HG02970 (cell line): ENCODE results near the gene EXOC6B.

Experiments
- ATAC-seq: cut with Tn5 transposase; IDR thresholded peaks from one replicate; pipeline ENCODE4 v1.9.1; 2021; ENCODE audit warnings: mild to moderate bottlenecking, moderate library complexity, moderate number of reproducible peaks; ENCODE audit not compliant: unreplicated experiment, low FRiP score

EXOC6B gene

DNA sequence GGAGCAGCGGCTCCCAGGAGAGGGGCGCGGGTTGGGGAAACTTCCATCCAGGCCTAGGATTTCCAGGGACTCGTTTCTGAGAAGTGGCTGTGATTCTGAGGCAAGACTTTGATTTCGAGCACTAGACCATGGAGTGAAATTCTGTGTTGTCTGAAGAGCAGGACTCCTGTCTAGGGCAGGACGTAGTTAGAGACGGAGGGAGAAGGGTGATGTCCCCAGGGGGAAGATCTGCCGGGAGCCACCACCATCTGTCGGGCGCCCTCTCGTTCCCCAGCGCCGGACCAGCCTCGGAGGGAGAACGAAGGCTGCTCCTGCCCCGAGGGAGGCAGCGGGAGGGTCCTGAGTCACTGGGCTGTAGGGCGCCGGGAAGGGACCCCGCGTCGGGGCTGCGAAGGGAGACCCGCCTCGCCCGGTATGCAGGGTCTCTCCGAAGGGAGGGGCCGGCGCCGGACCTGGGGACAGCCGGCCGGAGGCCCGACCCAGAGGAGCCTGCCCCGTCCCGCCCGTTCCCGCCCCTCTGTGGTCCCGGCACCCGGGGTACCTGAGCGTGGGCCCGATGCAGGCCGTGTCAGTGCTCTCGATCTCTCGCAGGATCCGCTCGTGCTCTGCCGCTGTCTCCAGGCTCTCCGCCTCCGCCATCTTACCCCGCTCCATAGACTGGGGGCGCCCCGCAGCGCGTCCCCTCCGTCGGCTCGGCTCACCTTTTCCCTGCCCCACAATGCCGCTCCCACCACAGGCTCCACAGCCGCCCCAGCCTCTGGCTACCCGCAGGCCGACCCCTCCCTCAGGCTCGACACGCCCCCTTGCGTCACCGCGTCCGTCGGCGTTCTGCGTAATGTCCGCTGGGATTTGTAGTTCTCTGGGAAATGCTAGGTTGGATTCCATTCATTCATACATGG, at the start of gene EXOC6B:
Gene EXOC6B, minus strand, starts transcription at position 777 of the 899 bp plus-strand sequence.
- ATAC-seq, result peak; percentile 86

DNA sequence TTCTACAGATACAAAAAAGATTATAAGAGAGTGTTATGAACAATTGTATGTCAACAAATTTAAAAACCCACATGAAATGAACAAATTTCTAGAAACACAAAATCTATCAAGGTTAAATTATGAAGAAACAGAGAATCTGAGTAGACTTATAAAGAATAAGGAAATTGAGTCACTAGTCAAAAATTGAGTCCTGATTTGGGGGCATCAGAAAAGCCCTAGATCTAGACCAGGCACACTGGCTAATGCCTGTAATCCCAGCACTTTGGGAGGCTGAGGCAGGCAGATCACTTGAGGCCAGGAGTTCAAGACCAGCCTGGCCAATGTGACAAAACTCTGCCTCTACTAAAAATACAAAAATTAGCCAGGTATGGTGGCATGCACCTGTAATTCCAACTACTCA, 46.0 kb upstream of the EXOC6B start:
- ATAC-seq, result no peak

DNA sequence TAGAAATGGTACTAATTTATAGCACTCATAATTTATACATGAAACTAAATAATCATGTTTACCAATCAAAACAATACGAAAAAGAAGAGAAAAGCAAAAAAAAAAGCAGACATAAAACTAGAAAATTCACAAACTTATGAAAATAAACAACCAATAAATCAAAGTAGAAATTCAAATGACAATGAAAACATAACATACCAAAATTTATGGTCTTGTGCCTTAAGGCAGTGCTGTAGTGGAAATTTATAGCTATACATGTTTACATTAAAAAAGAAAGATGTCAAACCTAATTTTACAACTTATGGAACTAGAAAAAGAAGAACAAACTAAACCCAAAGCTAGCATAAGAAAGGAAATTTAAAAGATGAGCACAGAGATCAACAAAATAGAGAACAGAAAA, 45.2 kb upstream of the EXOC6B start:
- ATAC-seq, result no peak

DNA sequence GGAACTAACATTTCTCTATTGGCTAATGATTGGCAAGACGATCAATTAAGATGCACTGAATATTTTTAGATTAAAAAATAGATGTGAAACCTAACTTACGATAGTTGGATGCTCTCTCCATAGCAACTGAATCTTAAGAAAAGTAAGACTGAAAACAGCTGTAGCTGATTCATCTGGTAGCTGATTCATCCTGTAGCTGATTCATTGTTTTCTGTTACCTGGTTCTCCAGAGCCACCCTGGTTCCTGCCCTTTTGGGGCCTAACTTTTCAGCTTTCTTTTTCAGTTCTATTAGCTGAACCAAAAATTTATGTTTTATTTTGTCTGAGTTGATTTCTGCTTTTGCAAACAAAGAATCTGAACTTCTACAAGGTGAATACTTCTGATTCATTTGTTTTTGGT, 38.7 kb upstream of the EXOC6B start:
- ATAC-seq, result peak; percentile 72

DNA sequence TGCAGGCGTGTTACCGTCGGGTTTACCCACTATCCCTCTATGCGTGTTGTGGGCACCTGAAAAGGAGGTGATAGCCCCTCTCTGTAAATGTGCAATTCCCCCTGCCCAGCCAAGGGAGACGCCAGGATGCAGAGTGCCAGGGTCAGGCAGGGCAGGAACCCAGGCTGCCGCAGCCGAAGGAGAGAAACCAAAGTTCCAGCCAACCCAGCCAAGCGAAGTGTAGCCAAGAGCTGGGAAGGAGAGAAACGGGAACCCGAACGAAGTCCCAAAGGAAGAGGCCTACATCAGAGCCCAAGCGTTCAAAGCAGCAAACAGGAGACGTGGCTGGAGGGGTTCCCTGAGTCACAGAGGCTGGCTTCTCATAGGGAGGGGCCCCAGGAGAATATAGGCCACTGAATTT, 37.2 kb upstream of the EXOC6B start:
- no peak for ATAC-seq

DNA sequence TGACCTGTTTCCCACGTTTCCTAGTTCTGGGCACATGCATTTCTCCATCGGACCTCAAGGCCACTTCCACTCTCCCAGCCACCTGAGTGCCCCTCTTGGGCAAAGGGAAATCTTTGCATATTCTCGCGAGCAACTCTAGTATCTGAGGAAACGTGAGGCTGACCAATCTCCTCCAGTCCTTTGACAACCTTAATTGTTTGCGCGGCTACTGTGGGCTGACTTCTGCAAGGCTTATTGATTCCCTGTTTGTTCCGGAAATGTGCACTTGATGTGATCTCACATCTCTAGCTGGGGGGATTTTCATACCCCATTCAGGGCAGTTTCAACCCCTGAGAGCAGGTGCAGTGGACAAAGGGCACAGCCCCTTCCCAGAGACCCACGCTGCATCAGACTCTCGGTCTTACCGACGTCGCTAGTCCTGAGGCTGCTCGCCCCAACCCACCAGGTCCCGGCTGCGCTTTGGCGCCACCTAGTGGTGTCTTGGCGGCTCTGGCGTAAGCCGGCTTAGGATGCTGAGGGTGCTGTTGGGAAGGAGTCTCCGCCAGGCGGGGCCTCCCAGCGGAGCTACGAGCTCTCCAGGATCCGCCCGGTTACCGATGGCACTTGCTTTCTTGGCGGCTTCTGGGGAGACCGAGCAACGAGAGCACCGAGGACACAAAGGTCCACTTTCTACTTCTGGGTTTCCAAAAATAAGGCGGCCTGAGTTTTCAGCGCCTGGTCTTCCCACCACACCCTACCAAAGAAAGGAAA, 36.6 kb upstream of the EXOC6B start:
- peak; percentile 84 for ATAC-seq

DNA sequence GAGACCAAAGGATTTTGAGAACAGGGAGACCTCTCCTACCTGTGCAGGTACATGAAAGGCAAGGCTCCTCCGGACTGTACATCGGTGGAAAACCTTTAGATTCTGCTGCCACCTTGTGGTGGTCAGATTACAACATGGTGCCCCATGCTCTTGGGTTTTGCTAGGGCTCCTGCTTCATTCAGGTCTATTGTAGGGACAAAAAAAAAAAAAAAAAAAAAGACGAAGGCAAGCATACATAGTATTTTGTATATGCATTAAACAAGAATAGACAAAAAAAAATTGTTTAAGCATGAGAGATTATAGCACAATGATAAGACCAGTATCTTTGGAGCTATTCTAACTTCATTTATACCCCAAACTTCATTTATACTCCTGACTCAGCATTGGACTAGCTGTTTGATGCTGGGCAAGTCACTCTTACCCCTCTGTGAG, 34.0 kb upstream of the EXOC6B start:
- ATAC-seq, result no peak

DNA sequence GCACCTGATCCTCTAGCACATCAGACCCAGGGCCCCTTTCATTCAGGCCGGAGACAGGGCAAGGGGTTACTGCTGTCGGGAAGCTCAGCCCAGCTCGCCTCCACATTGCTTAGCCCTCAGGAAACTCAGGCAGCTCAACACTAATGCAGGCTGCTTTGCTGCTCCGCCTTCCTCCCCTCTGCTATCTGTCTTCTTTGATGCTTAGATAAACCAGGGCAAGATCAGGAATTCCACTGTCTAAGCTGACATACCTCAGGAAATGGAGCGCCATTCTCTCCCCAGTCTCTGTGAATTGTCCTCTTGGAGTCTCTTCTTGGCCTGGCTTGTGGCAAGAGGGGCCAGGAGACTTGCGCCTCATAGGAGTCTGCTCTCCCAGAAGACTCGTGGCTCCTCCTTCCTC, 25.5 kb upstream of the EXOC6B start:
- ATAC-seq, result no peak

DNA sequence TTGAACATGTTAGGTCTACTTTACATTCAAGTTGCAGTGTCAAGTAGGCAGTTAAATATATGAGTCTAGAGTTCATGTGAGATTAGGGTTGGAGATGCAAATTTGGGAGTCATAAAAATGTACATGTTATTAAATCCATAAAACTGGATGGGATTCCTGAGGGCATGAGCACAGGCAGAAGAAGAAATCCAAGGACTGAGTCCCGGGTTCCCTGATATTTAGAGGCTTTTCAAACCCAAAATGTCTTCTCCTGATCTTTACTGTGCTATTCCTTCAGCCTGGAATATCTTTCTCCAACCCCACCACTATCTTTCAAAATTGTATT, 23.3 kb upstream of the EXOC6B start:
- ATAC-seq, result no peak

DNA sequence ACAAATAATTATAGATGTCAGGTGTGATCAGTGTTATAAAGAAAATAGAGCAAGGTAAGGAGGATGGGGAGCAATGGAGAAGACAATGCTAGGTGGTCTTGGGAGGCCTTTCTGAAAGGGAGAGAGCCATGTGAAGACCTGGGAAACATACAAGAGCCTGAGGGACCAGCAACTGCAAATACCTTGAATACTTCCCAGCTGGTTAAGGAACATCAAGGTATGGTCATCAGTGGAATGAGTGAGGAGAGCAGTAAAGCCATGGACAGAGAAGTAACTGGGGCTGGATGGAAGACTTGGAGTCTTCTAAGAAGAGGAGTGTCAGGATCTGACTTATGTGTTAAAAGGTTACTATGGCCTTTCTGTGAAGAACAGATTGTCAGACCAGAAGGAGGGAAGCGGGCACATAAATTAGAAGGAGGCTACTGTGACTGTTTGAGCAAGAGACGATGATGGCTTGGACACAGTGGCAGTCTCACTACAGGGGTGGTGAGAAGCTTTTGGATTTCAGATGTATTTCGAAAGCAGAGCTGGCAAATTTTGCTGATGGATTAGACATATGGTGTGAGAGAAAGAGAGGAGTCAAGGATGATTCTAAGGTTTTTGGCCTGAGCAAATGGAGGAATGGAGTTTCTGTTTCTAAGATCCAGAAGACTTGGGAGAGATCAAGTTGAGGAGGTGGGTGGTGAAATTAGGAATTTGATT, 22.8 kb upstream of the EXOC6B start:
- no peak for ATAC-seq

DNA sequence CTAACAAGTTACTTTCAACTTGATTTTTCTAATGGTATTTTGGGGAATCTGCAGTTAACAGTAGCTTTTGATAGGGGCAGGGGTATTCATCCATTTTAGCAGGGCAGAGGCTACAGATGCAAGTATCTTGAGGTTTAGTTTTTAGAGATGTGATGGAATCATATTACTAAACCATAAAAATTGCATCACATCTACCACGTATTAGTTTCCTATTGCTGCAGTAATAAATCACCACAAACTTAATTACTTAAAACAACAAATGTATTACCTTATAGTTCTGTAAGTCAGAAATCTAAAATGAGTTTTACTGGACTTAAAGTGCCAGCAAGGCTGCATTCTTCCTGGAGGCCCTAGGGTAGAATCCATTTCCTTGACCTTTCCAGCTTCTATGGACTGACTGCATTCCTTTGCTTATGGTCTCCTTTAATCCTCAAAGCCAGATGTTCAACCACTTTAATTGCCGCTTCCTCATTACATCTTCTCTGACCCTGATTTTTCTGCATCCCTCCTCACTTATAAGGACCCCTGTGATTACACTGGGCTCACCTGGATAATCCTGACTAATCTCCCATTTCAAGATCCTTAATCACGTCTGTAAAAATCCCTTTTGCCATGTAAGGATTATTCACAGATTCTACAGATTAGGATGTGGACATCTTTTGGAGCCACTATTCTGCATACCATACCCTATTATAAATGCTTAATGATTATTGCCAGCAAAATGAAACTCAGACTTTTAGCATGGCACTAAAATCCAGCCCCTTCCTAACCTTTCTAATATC, 21.9 kb upstream of the EXOC6B start:
- no peak for ATAC-seq

DNA sequence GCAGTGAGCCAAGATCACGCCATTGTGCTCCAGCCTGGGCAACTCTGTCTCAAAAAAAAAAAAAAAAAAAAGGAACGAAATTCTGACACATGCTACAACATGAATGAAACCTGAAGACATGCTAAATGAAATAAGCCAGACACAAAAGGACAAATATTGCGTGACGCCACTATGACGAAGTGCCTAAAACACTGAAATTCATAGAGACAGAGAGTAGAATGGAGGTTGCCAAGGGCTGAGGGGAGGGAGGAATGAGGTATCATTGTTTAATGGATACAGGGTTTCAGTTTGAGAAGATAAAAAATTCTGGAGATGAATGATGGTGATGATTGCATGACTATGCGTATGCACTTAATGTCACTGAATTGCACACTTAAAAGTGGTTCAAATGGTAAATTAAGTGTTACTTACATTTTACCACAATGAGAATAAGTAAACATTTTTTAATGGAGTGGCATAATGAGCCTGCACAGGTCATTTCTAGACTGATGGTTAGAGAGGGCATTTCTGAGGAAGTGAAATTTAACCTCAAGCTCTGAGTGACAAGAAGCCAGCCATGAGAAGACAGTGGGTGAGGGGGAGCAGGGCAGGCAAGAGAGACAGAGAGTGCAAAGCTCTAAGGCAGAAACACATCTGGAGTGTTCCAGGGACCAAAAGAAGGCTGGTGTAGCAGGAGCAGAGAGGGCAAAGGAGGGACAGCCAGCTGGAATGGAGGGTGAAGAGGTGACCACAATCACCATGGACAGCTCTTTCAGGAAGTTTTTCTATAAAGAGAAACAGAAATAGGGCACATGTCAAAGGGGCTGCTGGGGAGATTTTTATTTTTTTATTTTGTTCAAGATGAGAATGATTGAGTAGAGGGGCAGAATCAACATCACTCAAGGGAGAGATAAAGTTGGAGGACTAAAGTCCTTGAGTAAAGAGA, 20.6 kb upstream of the EXOC6B start:
- peak; percentile 67 for ATAC-seq

DNA sequence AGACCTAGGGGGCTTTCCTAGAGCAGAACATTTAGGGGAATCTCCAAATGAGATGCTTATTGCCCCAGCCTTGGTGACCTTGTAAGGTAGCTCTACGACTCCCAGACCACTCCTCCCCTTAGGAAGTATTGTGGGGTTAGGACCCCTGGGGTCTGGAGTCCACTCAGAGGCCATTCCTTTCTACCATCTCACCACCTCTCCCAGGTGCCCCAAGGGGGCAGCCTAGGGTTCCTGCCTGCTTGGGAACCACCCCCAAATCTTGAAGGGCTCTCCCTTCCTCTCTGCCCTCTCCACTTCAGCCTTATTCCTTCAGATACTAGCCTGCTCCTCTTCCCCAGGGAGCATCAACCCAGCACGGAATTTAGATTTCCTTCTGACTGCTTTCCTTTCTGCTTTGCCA, 17.5 kb upstream of the EXOC6B start:
- no peak for ATAC-seq

DNA sequence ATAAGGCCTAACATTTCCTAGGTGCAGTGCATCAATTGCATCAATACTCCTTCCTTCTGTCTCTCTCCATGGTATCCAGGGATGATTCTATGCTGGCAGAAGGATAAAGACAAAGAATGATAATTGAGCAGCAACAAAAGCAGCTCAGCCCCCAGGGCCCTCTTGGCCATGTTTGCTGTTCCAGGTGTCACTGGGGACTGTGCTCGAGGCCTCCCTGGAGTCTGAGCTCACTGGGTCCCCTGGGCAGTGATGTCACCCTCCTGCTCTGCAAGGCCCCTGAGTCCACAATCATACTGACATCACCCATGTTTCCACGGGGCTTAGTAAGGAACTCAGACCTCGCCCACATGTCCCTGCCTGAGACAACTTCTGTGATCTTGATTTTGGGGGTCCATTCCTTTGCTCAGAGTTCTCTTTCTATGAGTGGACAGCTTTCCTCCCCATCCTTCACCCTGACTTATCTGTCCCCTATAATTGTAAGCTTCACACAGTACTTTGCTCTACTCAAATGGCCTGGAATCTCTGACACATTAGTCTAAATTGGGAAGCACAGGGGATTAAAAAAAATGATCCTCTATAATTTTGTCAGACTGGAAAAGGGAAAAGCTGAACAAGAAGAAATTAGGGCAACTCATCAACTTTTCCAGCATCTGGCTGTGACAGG, 15.8 kb upstream of the EXOC6B start:
- no peak for ATAC-seq

DNA sequence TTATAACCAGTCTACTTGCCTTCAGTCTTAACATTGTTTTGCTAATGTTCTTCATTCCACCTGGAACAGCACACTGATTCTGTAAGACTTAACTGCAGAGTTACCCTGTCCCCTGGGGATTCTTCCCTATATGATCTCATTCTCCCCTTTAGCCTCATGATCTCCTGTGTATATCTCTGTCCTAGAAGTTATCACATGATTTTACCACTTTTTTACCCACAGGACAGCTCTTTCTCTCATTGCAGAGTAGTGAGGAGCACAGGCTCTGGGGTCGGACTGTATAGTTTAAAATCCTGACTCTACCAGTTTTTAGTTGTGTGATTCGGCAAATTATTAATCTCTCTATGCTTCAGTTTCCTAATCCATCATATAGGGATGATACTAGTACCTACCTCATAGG, 14.2 kb upstream of the EXOC6B start:
- ATAC-seq, result no peak

DNA sequence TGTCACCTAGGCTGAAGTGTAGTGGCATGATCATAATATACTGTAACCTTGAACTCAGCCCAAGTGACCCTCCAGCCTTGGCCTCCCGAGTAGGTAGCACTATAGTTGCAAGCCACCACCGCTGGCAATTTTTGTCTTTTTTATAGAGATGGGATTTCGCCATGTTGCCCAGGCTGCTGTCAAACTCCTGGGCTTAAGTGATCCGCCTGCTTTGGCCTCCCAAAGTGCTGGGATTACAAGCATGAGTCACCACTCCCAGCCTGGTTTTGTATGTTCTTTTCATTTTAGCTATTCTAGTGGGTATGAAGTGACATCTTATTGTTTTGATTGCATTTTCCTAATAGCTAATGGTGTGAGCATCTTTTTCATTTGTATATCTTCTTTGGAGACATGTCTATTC, 11.3 kb upstream of the EXOC6B start:
- ATAC-seq, result no peak

DNA sequence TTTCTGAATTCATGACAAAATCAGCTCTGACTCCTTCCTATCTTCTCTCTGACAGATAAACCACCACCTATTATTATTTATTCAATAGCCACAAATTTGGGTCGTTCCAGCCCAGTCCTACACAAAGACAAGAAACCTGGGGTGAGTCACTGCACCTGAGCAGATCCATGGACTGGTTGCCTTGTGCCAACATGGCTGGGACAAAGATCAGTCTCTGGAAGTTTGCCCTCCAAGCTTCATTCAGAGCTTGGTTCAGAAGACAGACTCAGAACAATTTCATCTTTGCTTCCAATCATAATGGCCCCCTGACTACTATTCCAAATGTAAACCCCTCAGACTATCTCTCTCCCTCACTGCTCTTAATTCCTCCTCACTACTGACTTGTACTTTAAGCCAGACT, 9.6 kb upstream of the EXOC6B start:
- ATAC-seq, result no peak

DNA sequence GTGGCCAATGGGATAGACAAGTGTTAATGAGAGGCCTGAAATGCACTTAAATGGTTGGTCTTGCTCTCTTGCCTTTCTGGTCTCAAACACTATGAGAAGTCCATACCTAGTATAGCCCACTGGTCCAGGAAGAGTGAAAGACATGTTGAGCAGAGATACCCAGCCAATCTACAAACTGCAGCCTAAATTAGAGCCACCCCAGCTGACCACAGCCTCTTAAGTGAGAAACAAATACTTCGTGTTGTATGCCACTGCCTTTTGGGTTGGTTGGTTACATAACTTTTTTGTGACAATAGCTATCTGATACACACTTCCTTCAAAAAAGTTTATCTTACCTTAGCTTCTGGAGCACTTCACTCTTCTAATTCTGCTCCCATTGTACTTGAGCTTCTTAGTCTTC, 8.8 kb upstream of the EXOC6B start:
- no peak for ATAC-seq
